Sigmoid colon (tissue), 4 donors: Measurements from ENCODE around the gene NAP1L1.

ENCODE experiments used
- EP300 ChIP-seq, 4 donors: sonication (generic); formaldehyde crosslinking; IDR thresholded peaks; one replicate each; pipeline ENCODE4 v1.6.1; 2017; ENCODE audit warnings: antibody characterized with exemption in 4 of 4
- TF ChIP-seq, protein P1 (sequence below), 4 experiments: fragments of 450-650 bp in 3 of 4; fragments of 200-600 bp in 1 of 4; IDR thresholded peaks; one replicate each; pipeline ENCODE4 v1.5.1; 2016 to 2019; ENCODE audit warnings: antibody characterized with exemption in 4 of 4, mild to moderate bottlenecking in 3 of 4, moderate library complexity in 2 of 4

DNA sequence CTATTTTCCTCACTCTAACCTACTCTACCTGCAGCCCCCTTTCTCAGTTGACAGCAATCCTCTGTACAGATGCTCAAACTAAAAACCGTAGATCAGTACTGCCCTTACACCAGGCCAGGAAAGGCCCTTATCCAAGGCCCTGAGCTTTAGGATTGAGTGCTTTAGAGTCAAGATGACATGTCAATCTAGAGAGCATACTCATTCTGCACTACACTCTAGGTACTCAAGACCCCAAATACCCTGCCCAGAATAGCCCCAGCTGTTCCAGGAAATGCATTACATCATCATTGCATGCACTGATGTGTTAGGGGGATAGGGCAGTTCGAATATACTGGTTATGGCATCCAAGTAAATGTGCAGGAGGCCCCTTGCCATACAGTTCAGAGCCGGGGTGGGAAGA lies 49.4 kb downstream of the NAP1L1 start:
- TF ChIP-seq, protein P1, sequence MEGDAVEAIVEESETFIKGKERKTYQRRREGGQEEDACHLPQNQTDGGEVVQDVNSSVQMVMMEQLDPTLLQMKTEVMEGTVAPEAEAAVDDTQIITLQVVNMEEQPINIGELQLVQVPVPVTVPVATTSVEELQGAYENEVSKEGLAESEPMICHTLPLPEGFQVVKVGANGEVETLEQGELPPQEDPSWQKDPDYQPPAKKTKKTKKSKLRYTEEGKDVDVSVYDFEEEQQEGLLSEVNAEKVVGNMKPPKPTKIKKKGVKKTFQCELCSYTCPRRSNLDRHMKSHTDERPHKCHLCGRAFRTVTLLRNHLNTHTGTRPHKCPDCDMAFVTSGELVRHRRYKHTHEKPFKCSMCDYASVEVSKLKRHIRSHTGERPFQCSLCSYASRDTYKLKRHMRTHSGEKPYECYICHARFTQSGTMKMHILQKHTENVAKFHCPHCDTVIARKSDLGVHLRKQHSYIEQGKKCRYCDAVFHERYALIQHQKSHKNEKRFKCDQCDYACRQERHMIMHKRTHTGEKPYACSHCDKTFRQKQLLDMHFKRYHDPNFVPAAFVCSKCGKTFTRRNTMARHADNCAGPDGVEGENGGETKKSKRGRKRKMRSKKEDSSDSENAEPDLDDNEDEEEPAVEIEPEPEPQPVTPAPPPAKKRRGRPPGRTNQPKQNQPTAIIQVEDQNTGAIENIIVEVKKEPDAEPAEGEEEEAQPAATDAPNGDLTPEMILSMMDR (IDR thresholded peaks at IDR 0.05) = no peak
- no peak for TF ChIP-seq EP300 (IDR thresholded peaks at IDR 0.05)
